HL-60/S4 (cell line): Measurements from ENCODE around the gene RASD1.

ENCODE experiments used
- in situ Hi-C: fragments of 300-500 bp; cut with MboI; formaldehyde crosslinking; loops from 2 replicates; pipeline ENCODE4 v1.14.3; 2022; ENCODE audit warnings: low sequenced_read_pairs

The RASD1 gene

GRCh38 chr17:17445925-17446665, 50.1 kb downstream of the RASD1 start:
- in situ Hi-C loops: no loop called here

- in situ Hi-C loops: no loop called here
Measured at GRCh38 chr17:17445296-17445924, 50.8 kb downstream of the RASD1 start.
